Occipital lobe (tissue), 2 donors: ENCODE measurements around the gene GAREM1. TPM values are rescaled to one million over a fixed set of nuclear protein-coding genes. Genes with fewer than 3 reads are reported as not detected.

ENCODE experiments used
- DNase-seq: peaks from one replicate; lab custom pipeline; 2025; lab: John Stamatoyannopoulos, UW
- total RNA-seq: library from RNA; depleted of rRNA; stranded (reverse); fragments of >200 nt; gene quantifications from one replicate; pipeline ENCODE4 v1.2.3, GENCODE V29; 2014

GAREM1 gene
- total RNA-seq, 1 donor from 2014 or later: 22.0 TPM

GRCh38 chr18:32459361-32460101, 11.2 kb downstream of the GAREM1 start:
- DNase-seq: no peak

- DNase-seq: no peak
Observed at GRCh38 chr18:32455361-32455760, 15.3 kb downstream of the GAREM1 start.

- no peak for DNase-seq
Observed at GRCh38 chr18:32454593-32454992, 16.1 kb downstream of the GAREM1 start.

GRCh38 chr18:32450874-32451273, 19.8 kb downstream of the GAREM1 start:
- DNase-seq: no peak

- DNase-seq: no peak
Observed at GRCh38 chr18:32450026-32450691, 20.5 kb downstream of the GAREM1 start.

- DNase-seq: no peak
Observed at GRCh38 chr18:32446780-32447179, 23.9 kb downstream of the GAREM1 start.

- no peak for DNase-seq
Observed at GRCh38 chr18:32445846-32446245, 24.8 kb downstream of the GAREM1 start.

GRCh38 chr18:32443706-32444215, 26.9 kb downstream of the GAREM1 start:
- DNase-seq: no peak

- no peak for DNase-seq
Observed at GRCh38 chr18:32443033-32443705, 27.5 kb downstream of the GAREM1 start.

- no peak for DNase-seq
Observed at GRCh38 chr18:32442575-32442974, 28.1 kb downstream of the GAREM1 start.

GRCh38 chr18:32441533-32441932, 29.1 kb downstream of the GAREM1 start:
- no peak for DNase-seq

GRCh38 chr18:32440518-32440917, 30.2 kb downstream of the GAREM1 start:
- no peak for DNase-seq

- DNase-seq: no peak
Observed at GRCh38 chr18:32439802-32440201, 30.9 kb downstream of the GAREM1 start.

GRCh38 chr18:32439241-32439640, 31.4 kb downstream of the GAREM1 start:
- no peak for DNase-seq

GRCh38 chr18:32438173-32438572, 32.5 kb downstream of the GAREM1 start:
- no peak for DNase-seq

GRCh38 chr18:32437100-32437834, 33.4 kb downstream of the GAREM1 start:
- no peak for DNase-seq

GRCh38 chr18:32435631-32436500, 34.8 kb downstream of the GAREM1 start:
- DNase-seq: no peak

- DNase-seq: no peak
Observed at GRCh38 chr18:32431753-32432152, 38.9 kb downstream of the GAREM1 start.

- DNase-seq: no peak
Observed at GRCh38 chr18:32429402-32429801, 41.3 kb downstream of the GAREM1 start.

GRCh38 chr18:32427084-32427900, 43.4 kb downstream of the GAREM1 start:
- DNase-seq: no peak
